Activated CD4-positive, alpha-beta memory T cell treated with anti-CD3 and anti-CD28 coated beads for 36 hours (primary cell): ENCODE measurements around the gene FRAS1. TPM values are rescaled to one million over a fixed set of nuclear protein-coding genes. Genes with fewer than 3 reads are reported as not detected.

Experiments
- CTCF ChIA-PET: fragments of 350-600 bp; sonication (Branson Sonifier 250); formaldehyde crosslinking; loops from one replicate; lab custom pipeline; 2021; ENCODE audit warnings: antibody characterized with exemption, inconsistent platforms; lab: Charles Lee
- POLR2A ChIA-PET: fragments of 350-600 bp; sonication (Branson Sonifier 250); formaldehyde crosslinking; loops from one replicate; lab custom pipeline; 2021; ENCODE audit warnings: antibody characterized with exemption; lab: Charles Lee
- DNase-seq: peaks from one replicate; pipeline ENCODE4 v3.0.0-alpha.2; 2020
- H3K27ac Mint-ChIP-seq: one replicate; pipeline ENCODE4 v1.8.0; 2021; ENCODE audit warnings: mixed read lengths
- H3K27me3 Mint-ChIP-seq: one replicate; pipeline ENCODE4 v1.8.0; 2021; ENCODE audit warnings: mixed read lengths
- H3K36me3 Mint-ChIP-seq: one replicate; pipeline ENCODE4 v1.8.0; 2021; ENCODE audit warnings: mixed read lengths
- H3K4me1 Mint-ChIP-seq: one replicate; pipeline ENCODE4 v1.8.0; 2021; ENCODE audit warnings: low read depth, mixed read lengths
- H3K4me3 Mint-ChIP-seq: one replicate; pipeline ENCODE4 v1.8.0; 2021; ENCODE audit warnings: mild to moderate bottlenecking, mixed read lengths
- H3K9me3 Mint-ChIP-seq: one replicate; pipeline ENCODE4 v1.8.0; 2021; ENCODE audit warnings: mixed read lengths
- intact Hi-C: fragments of 100-400 bp; cut with micrococcal nuclease; formaldehyde crosslinking; loops from one replicate; pipeline ENCODE4 v1.15.1; 2023
- total RNA-seq, 2 experiments: library from RNA; stranded (reverse); gene quantifications; one replicate each; pipeline ENCODE4 v1.2.3, GENCODE V29; 2021

Gene FRAS1
- total RNA-seq, 2 experiments from 2014 or later, result not detected

- H3K4me1 Mint-ChIP-seq, result no peaks in the 10 kb centered on the region
- H3K27me3 Mint-ChIP-seq, result peaks cover 3% of the 10 kb centered on the region
- ChIA-PET POLR2A (no interaction called here), CTCF (no interaction called here)
- no peaks in the 10 kb centered on the region for H3K9me3 Mint-ChIP-seq
- no peaks in the 10 kb centered on the region for H3K36me3 Mint-ChIP-seq
- no peak for DNase-seq
- H3K27ac Mint-ChIP-seq, result no peak overlapping the region
- intact Hi-C loops, result no loop called here
- H3K4me3 Mint-ChIP-seq, result no peak overlapping the region
These were observed 153.7 kb downstream of the FRAS1 start for GRCh38 chr4:78210694-78211410.

GRCh38 chr4:78213218-78213617 is 156.1 kb downstream of the FRAS1 start:
- ChIA-PET POLR2A (no interaction called here), CTCF (no interaction called here)
- Mint-ChIP-seq H3K27ac (no peak overlapping the region), H3K4me3 (no peak overlapping the region), H3K4me1 (no peaks in the 10 kb centered on the region), H3K27me3 (peaks cover 2% of the 10 kb centered on the region), H3K36me3 (no peaks in the 10 kb centered on the region), H3K9me3 (no peaks in the 10 kb centered on the region)
- no peak for DNase-seq
- intact Hi-C loops, result no loop called here

GRCh38 chr4:78214078-78214477 is 157.0 kb downstream of the FRAS1 start:
- Mint-ChIP-seq H3K4me1 (no peaks in the 10 kb centered on the region), H3K27ac (no peak overlapping the region), H3K9me3 (no peaks in the 10 kb centered on the region), H3K27me3 (peaks cover 2% of the 10 kb centered on the region), H3K36me3 (no peaks in the 10 kb centered on the region), H3K4me3 (no peak overlapping the region)
- CTCF ChIA-PET, result no interaction called here
- intact Hi-C loops, result no loop called here
- no peak for DNase-seq
- POLR2A ChIA-PET, result no interaction called here

GRCh38 chr4:78217557-78217956 is 160.4 kb downstream of the FRAS1 start:
- no peaks in the 10 kb centered on the region for H3K4me1 Mint-ChIP-seq
- H3K36me3 Mint-ChIP-seq, result no peaks in the 10 kb centered on the region
- peaks cover 5% of the 10 kb centered on the region for H3K27me3 Mint-ChIP-seq
- no peaks in the 10 kb centered on the region for H3K9me3 Mint-ChIP-seq
- intact Hi-C loops, result no loop called here
- ChIA-PET CTCF (no interaction called here), POLR2A (no interaction called here)
- DNase-seq, result no peak
- H3K27ac Mint-ChIP-seq, result no peak overlapping the region
- no peak overlapping the region for H3K4me3 Mint-ChIP-seq

- ChIA-PET POLR2A (no interaction called here), CTCF (no interaction called here)
- no peaks in the 10 kb centered on the region for H3K4me1 Mint-ChIP-seq
- no peaks in the 10 kb centered on the region for H3K36me3 Mint-ChIP-seq
- peaks cover 8% of the 10 kb centered on the region for H3K27me3 Mint-ChIP-seq
- no peak overlapping the region for H3K4me3 Mint-ChIP-seq
- H3K27ac Mint-ChIP-seq, result no peak overlapping the region
- DNase-seq, result no peak
- intact Hi-C loops, result no loop called here
- no peaks in the 10 kb centered on the region for H3K9me3 Mint-ChIP-seq
These were observed 161.1 kb downstream of the FRAS1 start for GRCh38 chr4:78218260-78218659.

- POLR2A ChIA-PET, result no interaction called here
- no peak for DNase-seq
- no peaks in the 10 kb centered on the region for H3K9me3 Mint-ChIP-seq
- H3K4me3 Mint-ChIP-seq, result no peak overlapping the region
- CTCF ChIA-PET, result no interaction called here
- intact Hi-C loops, result no loop called here
- H3K4me1 Mint-ChIP-seq, result no peaks in the 10 kb centered on the region
- H3K27me3 Mint-ChIP-seq, result peaks cover 8% of the 10 kb centered on the region
- H3K36me3 Mint-ChIP-seq, result no peaks in the 10 kb centered on the region
- H3K27ac Mint-ChIP-seq, result no peak overlapping the region
These were observed 162.7 kb downstream of the FRAS1 start for GRCh38 chr4:78219825-78220224.

GRCh38 chr4:78220283-78220682 is 163.2 kb downstream of the FRAS1 start:
- POLR2A ChIA-PET, result no interaction called here
- Mint-ChIP-seq H3K9me3 (no peaks in the 10 kb centered on the region), H3K4me1 (no peaks in the 10 kb centered on the region)

GRCh38 chr4:78222575-78223186 is 165.6 kb downstream of the FRAS1 start:
- no peak for DNase-seq

More at GRCh38 chr4:78220283-78220682, 163.2 kb downstream of the FRAS1 start:
- H3K27ac Mint-ChIP-seq, result no peak overlapping the region
- peaks cover 8% of the 10 kb centered on the region for H3K27me3 Mint-ChIP-seq
- no peaks in the 10 kb centered on the region for H3K36me3 Mint-ChIP-seq
- no peak overlapping the region for H3K4me3 Mint-ChIP-seq
- intact Hi-C loops, result no loop called here
- CTCF ChIA-PET, result no interaction called here
- no peak for DNase-seq

GRCh38 chr4:78225236-78225635 is 168.1 kb downstream of the FRAS1 start:
- Mint-ChIP-seq H3K4me3 (no peak overlapping the region), H3K27ac (no peak overlapping the region), H3K27me3 (peaks cover 11% of the 10 kb centered on the region), H3K9me3 (peaks cover 7% of the 10 kb centered on the region), H3K36me3 (no peaks in the 10 kb centered on the region), H3K4me1 (no peaks in the 10 kb centered on the region)
- CTCF ChIA-PET, result no interaction called here
- DNase-seq, result no peak
- intact Hi-C loops, result no loop called here
- POLR2A ChIA-PET, result no interaction called here

More at GRCh38 chr4:78222575-78223186, 165.6 kb downstream of the FRAS1 start:
- Mint-ChIP-seq H3K9me3 (peaks cover 7% of the 10 kb centered on the region), H3K4me1 (no peaks in the 10 kb centered on the region), H3K27ac (no peak overlapping the region), H3K36me3 (no peaks in the 10 kb centered on the region), H3K27me3 (peaks cover 8% of the 10 kb centered on the region), H3K4me3 (no peak overlapping the region)
- POLR2A ChIA-PET, result no interaction called here
- intact Hi-C loops, result no loop called here
- CTCF ChIA-PET, result no interaction called here

GRCh38 chr4:78226279-78226678 is 169.2 kb downstream of the FRAS1 start:
- intact Hi-C loops, result no loop called here
- Mint-ChIP-seq H3K4me1 (no peaks in the 10 kb centered on the region), H3K9me3 (peaks cover 7% of the 10 kb centered on the region), H3K27me3 (peaks cover 11% of the 10 kb centered on the region), H3K4me3 (no peak overlapping the region), H3K27ac (no peak overlapping the region), H3K36me3 (no peaks in the 10 kb centered on the region)
- no peak for DNase-seq
- POLR2A ChIA-PET, result no interaction called here
- CTCF ChIA-PET, result no interaction called here

- peaks cover 7% of the 10 kb centered on the region for H3K9me3 Mint-ChIP-seq
- POLR2A ChIA-PET, result no interaction called here
- intact Hi-C loops, result no loop called here
- H3K4me3 Mint-ChIP-seq, result no peak overlapping the region
- H3K27ac Mint-ChIP-seq, result no peak overlapping the region
- CTCF ChIA-PET, result no interaction called here
- no peaks in the 10 kb centered on the region for H3K36me3 Mint-ChIP-seq
- no peak for DNase-seq
- H3K27me3 Mint-ChIP-seq, result peaks cover 7% of the 10 kb centered on the region
- H3K4me1 Mint-ChIP-seq, result no peaks in the 10 kb centered on the region
These were observed 170.4 kb downstream of the FRAS1 start for GRCh38 chr4:78227411-78228057.

- Mint-ChIP-seq H3K9me3 (no peaks in the 10 kb centered on the region), H3K4me3 (no peak overlapping the region), H3K4me1 (no peaks in the 10 kb centered on the region), H3K27me3 (no peaks in the 10 kb centered on the region), H3K36me3 (no peaks in the 10 kb centered on the region), H3K27ac (no peak overlapping the region)
- DNase-seq, result no peak
- ChIA-PET POLR2A (no interaction called here), CTCF (no interaction called here)
- intact Hi-C loops, result no loop called here
These were observed 178.7 kb downstream of the FRAS1 start for GRCh38 chr4:78235800-78236199.
